Panc1 (cell line): Measurements from ENCODE around the gene YIPF1. TPM values are rescaled to one million over a fixed set of nuclear protein-coding genes. Genes with fewer than 3 reads are reported as not detected.

Experiments used
- ATAC-seq: fragments of 200-7000 bp; cut with Tn5 transposase; 2 replicates; pipeline ENCODE4 v1.9.1; 2020; ENCODE audit warnings: mild to moderate bottlenecking, moderate library complexity
- BruUV-seq: library from RNA; stranded (reverse); fragments of 400-500 nt; replicated peaks from 2 replicates; lab custom pipeline; 2021; lab: Mats Ljungman, UMichigan
- CTCF ChIA-PET: fragments of 300-600 bp; sonication (Branson Sonifier 250); formaldehyde crosslinking; loops from one replicate; lab custom pipeline; 2022; ENCODE audit warnings: antibody characterized with exemption; lab: Charles Lee
- POLR2A ChIA-PET: fragments of 300-600 bp; sonication (Branson Sonifier 250); formaldehyde crosslinking; loops from one replicate; lab custom pipeline; 2022; ENCODE audit warnings: antibody characterized with exemption; lab: Charles Lee
- DNase-seq: peaks from one replicate; pipeline ENCODE4 v3.0.0-alpha.2; 2010; ENCODE audit warnings: low read depth, low spot score
- H3K27ac ChIP-seq: 2 replicates; pipeline ENCODE4 v1.5.1; 2011; ENCODE audit warnings: mild to moderate bottlenecking, low read length, inconsistent platforms
- H3K27me3 ChIP-seq: fragments of 200-500 bp; sonication (Bioruptor generic); 2 replicates; pipeline ENCODE4 v1.6.0; 2014; ENCODE audit warnings: low read length, inconsistent platforms; ENCODE audit not compliant: control insufficient read depth, insufficient read depth
- H3K36me3 ChIP-seq: fragments of 200-500 bp; sonication (Bioruptor generic); 2 replicates; pipeline ENCODE4 v1.5.1; 2014; ENCODE audit warnings: inconsistent platforms, mild to moderate bottlenecking, low read length, moderate library complexity; ENCODE audit not compliant: control insufficient read depth, insufficient read depth
- H3K4me1 ChIP-seq: 2 replicates; pipeline ENCODE4 v1.5.1; 2011; ENCODE audit warnings: inconsistent platforms, mild to moderate bottlenecking, low read length, moderate library complexity; ENCODE audit not compliant: control insufficient read depth, insufficient read depth
- H3K4me3 ChIP-seq, 2 experiments: 2 replicates each; pipeline ENCODE4 v1.5.1; 2011 to 2012; ENCODE audit warnings: low read depth in 2 of 2, low read length in 2 of 2, mild to moderate bottlenecking in 2 of 2, inconsistent platforms in 1 of 2, moderate library complexity in 1 of 2
- H3K9me3 ChIP-seq: fragments of 200-500 bp; sonication (Bioruptor generic); 2 replicates; pipeline ENCODE4 v1.5.1; 2014; ENCODE audit warnings: low read depth, mild to moderate bottlenecking, inconsistent platforms, low read length, moderate library complexity; ENCODE audit not compliant: control insufficient read depth, insufficient read depth
- POLR2AphosphoS5 ChIP-seq: IDR thresholded peaks from 2 replicates; pipeline ENCODE4 v1.6.1; 2012; ENCODE audit warnings: mild to moderate bottlenecking, low read depth, low read length, moderate library complexity
- REST ChIP-seq, 2 experiments: IDR thresholded peaks; 2 replicates each; pipeline ENCODE4 v1.6.1; 2011 to 2012; ENCODE audit warnings: low read depth in 2 of 2, control low read depth in 1 of 2, low read length in 1 of 2, mild to moderate bottlenecking in 1 of 2, moderate library complexity in 1 of 2; ENCODE audit not compliant: insufficient read depth in 1 of 2
- SIN3A ChIP-seq: IDR thresholded peaks from 2 replicates; pipeline ENCODE4 v1.6.1; 2012; ENCODE audit warnings: low read depth, mild to moderate bottlenecking, low read length, moderate library complexity, borderline replicate concordance; ENCODE audit not compliant: insufficient read depth
- TCF7L2 ChIP-seq: IDR thresholded peaks from 2 replicates; pipeline ENCODE4 v1.6.1; 2011; ENCODE audit warnings: mild to moderate bottlenecking, low read depth, low read length, inconsistent platforms
- in situ Hi-C: cut with HindIII; loops from 2 replicates; pipeline ENCODE4 v1.10.0; 2016; ENCODE audit warnings: low sequenced_read_pairs, low pct_unique_long_range_greater_than_20kb
- intact Hi-C: fragments of 100-400 bp; cut with micrococcal nuclease; formaldehyde crosslinking; loops from one replicate; pipeline ENCODE4 v1.10.0; 2022; ENCODE audit not compliant: unreplicated experiment
- total RNA-seq: library from RNA; stranded (reverse); gene quantifications from one replicate; pipeline ENCODE4 v1.2.1, GENCODE V29; 2021; ENCODE audit not compliant: unreplicated experiment
- TF ChIP-seq, protein P1 (sequence below): fragments of 450-650 bp; IDR thresholded peaks from 2 replicates; pipeline ENCODE4 v1.5.1; 2017; ENCODE audit warnings: mild to moderate bottlenecking

YIPF1 gene
- total RNA-seq, 1 experiment from 2014 or later = 21.4 TPM

GRCh38 chr1:53851571-53852285, 37.9 kb downstream of the YIPF1 start:
- POLR2A ChIA-PET = no interaction called here
- CTCF ChIA-PET = interaction anchor here (1.1 kb wide), 1 partner anchor 9 kb away, joined by 4 read pairs; no protein-coding TSS in a partner anchor
- TSS peak; percentile 48 for BruUV-seq
- H3K9me3 ChIP-seq = no peaks in the 10 kb centered on the region
- no peaks in the 10 kb centered on the region for H3K4me1 ChIP-seq
- ATAC-seq (no peak), DNase-seq (no peak)
- H3K27me3 ChIP-seq = peaks cover 2% of the 10 kb centered on the region; the same call in 1 of the 2 replicates
- no peak overlapping the region for H3K4me3 ChIP-seq
- TF ChIP-seq SIN3A = no peak
- no peak for TF ChIP-seq REST (IDR thresholded peaks at IDR 0.05; ENCODE audit: insufficient read depth in 1 of 2, low read depth in 2 of 2, low read length in 1 of 2)
- no peak for TF ChIP-seq POLR2AphosphoS5
- TF ChIP-seq TCF7L2 = no peak
- TF ChIP-seq, protein P1, sequence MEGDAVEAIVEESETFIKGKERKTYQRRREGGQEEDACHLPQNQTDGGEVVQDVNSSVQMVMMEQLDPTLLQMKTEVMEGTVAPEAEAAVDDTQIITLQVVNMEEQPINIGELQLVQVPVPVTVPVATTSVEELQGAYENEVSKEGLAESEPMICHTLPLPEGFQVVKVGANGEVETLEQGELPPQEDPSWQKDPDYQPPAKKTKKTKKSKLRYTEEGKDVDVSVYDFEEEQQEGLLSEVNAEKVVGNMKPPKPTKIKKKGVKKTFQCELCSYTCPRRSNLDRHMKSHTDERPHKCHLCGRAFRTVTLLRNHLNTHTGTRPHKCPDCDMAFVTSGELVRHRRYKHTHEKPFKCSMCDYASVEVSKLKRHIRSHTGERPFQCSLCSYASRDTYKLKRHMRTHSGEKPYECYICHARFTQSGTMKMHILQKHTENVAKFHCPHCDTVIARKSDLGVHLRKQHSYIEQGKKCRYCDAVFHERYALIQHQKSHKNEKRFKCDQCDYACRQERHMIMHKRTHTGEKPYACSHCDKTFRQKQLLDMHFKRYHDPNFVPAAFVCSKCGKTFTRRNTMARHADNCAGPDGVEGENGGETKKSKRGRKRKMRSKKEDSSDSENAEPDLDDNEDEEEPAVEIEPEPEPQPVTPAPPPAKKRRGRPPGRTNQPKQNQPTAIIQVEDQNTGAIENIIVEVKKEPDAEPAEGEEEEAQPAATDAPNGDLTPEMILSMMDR = no peak
- no peak overlapping the region for H3K27ac ChIP-seq
- intact Hi-C loops = no loop called here
- in situ Hi-C loops = no loop called here
- no peaks in the 10 kb centered on the region for H3K36me3 ChIP-seq

GRCh38 chr1:53850082-53850673, 39.4 kb downstream of the YIPF1 start:
- no peak overlapping the region for H3K4me3 ChIP-seq
- in situ Hi-C loops (no loop called here), intact Hi-C loops (no loop called here)
- no peaks in the 10 kb centered on the region for H3K9me3 ChIP-seq
- peaks cover 2% of the 10 kb centered on the region; the same call in 1 of the 2 replicates for H3K27me3 ChIP-seq
- TF ChIP-seq REST (IDR thresholded peaks at IDR 0.05; ENCODE audit: insufficient read depth in 1 of 2, low read depth in 2 of 2, low read length in 1 of 2) = no peak
- TF ChIP-seq, protein P1 = no peak
- no peak for TF ChIP-seq TCF7L2
- no peak for TF ChIP-seq SIN3A
- no peak for TF ChIP-seq POLR2AphosphoS5
- no peaks in the 10 kb centered on the region for H3K4me1 ChIP-seq
- CTCF ChIA-PET = interaction anchor here (0.7 kb wide), 1 partner anchor 39 kb away, joined by 11 read pairs; the partner anchor contains the start of gene YIPF1
- ATAC-seq = no peak
- POLR2A ChIA-PET = no interaction called here
- DNase-seq = no peak
- H3K36me3 ChIP-seq = no peaks in the 10 kb centered on the region
- BruUV-seq = no TSS peak
- no peak overlapping the region for H3K27ac ChIP-seq
